ENCODE results near the gene NOXA1.

NOXA1 gene

GRCh38 chr9:137436761-137437600 is 13.8 kb downstream of the NOXA1 start:
- no peak for ATAC-seq (replicated peaks; ENCODE audit: extremely low read depth, poor library complexity, severe bottlenecking)
- DNase-seq (ENCODE audit: low spot score in 2 of 2), result no peak
- Mint-ChIP-seq H3K4me3 (no peak overlapping the region), H3K27me3 (peaks cover 5% of the 10 kb centered on the region), H3K4me1 (peaks cover 4% of the 10 kb centered on the region), H3K9me3 (no peaks in the 10 kb centered on the region), H3K27ac (ENCODE audit: low read depth) (no peak overlapping the region), H3K36me3 (ENCODE audit: insufficient read depth) (peaks cover 1% of the 10 kb centered on the region)

GRCh38 chr9:137437691-137438590 is 14.7 kb downstream of the NOXA1 start:
- no peak for ATAC-seq (replicated peaks; ENCODE audit: extremely low read depth, poor library complexity, severe bottlenecking)
- H3K27ac Mint-ChIP-seq (ENCODE audit: low read depth), result no peak overlapping the region
- H3K9me3 Mint-ChIP-seq, result no peaks in the 10 kb centered on the region
- peaks cover 9% of the 10 kb centered on the region for H3K27me3 Mint-ChIP-seq
- no peak for DNase-seq (ENCODE audit: low spot score in 2 of 2)
- H3K4me1 Mint-ChIP-seq, result peaks cover 6% of the 10 kb centered on the region
- peaks cover 1% of the 10 kb centered on the region for H3K36me3 Mint-ChIP-seq (ENCODE audit: insufficient read depth)
- H3K4me3 Mint-ChIP-seq, result no peak overlapping the region

- peaks cover 15% of the 10 kb centered on the region for H3K27me3 Mint-ChIP-seq
- H3K27ac Mint-ChIP-seq (ENCODE audit: low read depth), result no peak overlapping the region
- ATAC-seq (replicated peaks; ENCODE audit: extremely low read depth, poor library complexity, severe bottlenecking) (no peak), DNase-seq (ENCODE audit: low spot score in 2 of 2) (no peak)
- H3K4me1 Mint-ChIP-seq, result peaks cover 6% of the 10 kb centered on the region
- no peaks in the 10 kb centered on the region for H3K9me3 Mint-ChIP-seq
- peaks cover 1% of the 10 kb centered on the region for H3K36me3 Mint-ChIP-seq (ENCODE audit: insufficient read depth)
- H3K4me3 Mint-ChIP-seq, result no peak overlapping the region
Observed at GRCh38 chr9:137438591-137439157, 15.5 kb downstream of the NOXA1 start.

GRCh38 chr9:137439158-137439714 is 16.0 kb downstream of the NOXA1 start:
- H3K4me3 Mint-ChIP-seq, result no peak overlapping the region
- no peak overlapping the region for H3K27ac Mint-ChIP-seq (ENCODE audit: low read depth)
- DNase-seq (ENCODE audit: low spot score in 2 of 2) (no peak), ATAC-seq (replicated peaks; ENCODE audit: extremely low read depth, poor library complexity, severe bottlenecking) (no peak)
- H3K36me3 Mint-ChIP-seq (ENCODE audit: insufficient read depth), result peaks cover 1% of the 10 kb centered on the region
- peaks cover 20% of the 10 kb centered on the region for H3K27me3 Mint-ChIP-seq
- no peaks in the 10 kb centered on the region for H3K9me3 Mint-ChIP-seq
- peaks cover 6% of the 10 kb centered on the region for H3K4me1 Mint-ChIP-seq

GRCh38 chr9:137441289-137441934 is 18.2 kb downstream of the NOXA1 start, which contains the start of gene ENTPD8:
Gene ENTPD8 (minus strand): TSS chr9:137441357. CDS start chr9:137438285, 3,072 bp downstream.
- H3K36me3 Mint-ChIP-seq (ENCODE audit: insufficient read depth), result peaks cover 1% of the 10 kb centered on the region
- no peak within 1 kb of the TSS for H3K27ac Mint-ChIP-seq (ENCODE audit: low read depth)
- ATAC-seq (replicated peaks; ENCODE audit: extremely low read depth, poor library complexity, severe bottlenecking), result no peak
- DNase-seq (ENCODE audit: low spot score in 2 of 2), result no peak
- H3K4me1 Mint-ChIP-seq, result peaks cover 15% of the 10 kb centered on the region
- no peaks in the 10 kb centered on the region for H3K9me3 Mint-ChIP-seq
- H3K4me3 Mint-ChIP-seq, result peak within 1 kb of the TSS; percentile 60
- peaks cover 20% of the 10 kb centered on the region for H3K27me3 Mint-ChIP-seq

GRCh38 chr9:137441935-137442321 is 18.7 kb downstream of the NOXA1 start:
- no peak for ATAC-seq (replicated peaks; ENCODE audit: extremely low read depth, poor library complexity, severe bottlenecking)
- Mint-ChIP-seq H3K4me1 (peaks cover 17% of the 10 kb centered on the region), H3K9me3 (no peaks in the 10 kb centered on the region), H3K27me3 (peaks cover 20% of the 10 kb centered on the region), H3K27ac (ENCODE audit: low read depth) (no peak overlapping the region), H3K4me3 (peak overlapping the region; percentile 60), H3K36me3 (ENCODE audit: insufficient read depth) (peaks cover 1% of the 10 kb centered on the region)
- DNase-seq (ENCODE audit: low spot score in 2 of 2), result no peak

- peaks cover 20% of the 10 kb centered on the region for H3K27me3 Mint-ChIP-seq
- H3K4me1 Mint-ChIP-seq, result peaks cover 21% of the 10 kb centered on the region
- no peak overlapping the region for H3K4me3 Mint-ChIP-seq
- ATAC-seq (replicated peaks; ENCODE audit: extremely low read depth, poor library complexity, severe bottlenecking), result no peak
- no peaks in the 10 kb centered on the region for H3K9me3 Mint-ChIP-seq
- no peak overlapping the region for H3K27ac Mint-ChIP-seq (ENCODE audit: low read depth)
- peaks cover 6% of the 10 kb centered on the region for H3K36me3 Mint-ChIP-seq (ENCODE audit: insufficient read depth)
- no peak for DNase-seq (ENCODE audit: low spot score in 2 of 2)
Observed at GRCh38 chr9:137444106-137444790, 21.1 kb downstream of the NOXA1 start.

- peak; percentile 64 for ATAC-seq (replicated peaks; ENCODE audit: extremely low read depth, poor library complexity, severe bottlenecking)
- Mint-ChIP-seq H3K27me3 (peaks cover 20% of the 10 kb centered on the region), H3K27ac (ENCODE audit: low read depth) (no peak overlapping the region), H3K4me1 (peaks cover 31% of the 10 kb centered on the region), H3K36me3 (ENCODE audit: insufficient read depth) (peaks cover 11% of the 10 kb centered on the region), H3K9me3 (no peaks in the 10 kb centered on the region), H3K4me3 (peak overlapping the region; percentile 7)
- peak; percentile 78 to 85 for DNase-seq (ENCODE audit: low spot score in 2 of 2)
Observed at GRCh38 chr9:137445275-137445807, 22.1 kb downstream of the NOXA1 start.

GRCh38 chr9:137445930-137446431 is 22.8 kb downstream of the NOXA1 start:
- ATAC-seq (replicated peaks; ENCODE audit: extremely low read depth, poor library complexity, severe bottlenecking), result no peak
- Mint-ChIP-seq H3K36me3 (ENCODE audit: insufficient read depth) (peaks cover 17% of the 10 kb centered on the region), H3K4me3 (no peak overlapping the region), H3K9me3 (no peaks in the 10 kb centered on the region), H3K4me1 (peaks cover 32% of the 10 kb centered on the region), H3K27ac (ENCODE audit: low read depth) (no peak overlapping the region), H3K27me3 (peaks cover 20% of the 10 kb centered on the region)
- no peak for DNase-seq (ENCODE audit: low spot score in 2 of 2)

- Mint-ChIP-seq H3K9me3 (no peaks in the 10 kb centered on the region), H3K27ac (ENCODE audit: low read depth) (no peak overlapping the region), H3K4me3 (no peak overlapping the region), H3K27me3 (peaks cover 15% of the 10 kb centered on the region), H3K4me1 (peaks cover 33% of the 10 kb centered on the region), H3K36me3 (ENCODE audit: insufficient read depth) (peaks cover 17% of the 10 kb centered on the region)
- ATAC-seq (replicated peaks; ENCODE audit: extremely low read depth, poor library complexity, severe bottlenecking) (no peak), DNase-seq (ENCODE audit: low spot score in 2 of 2) (no peak)
Observed at GRCh38 chr9:137446851-137447471, 23.8 kb downstream of the NOXA1 start.
